T-helper 9 cell (primary cell): ENCODE results near the gene PATL1.

Experiments
- DNase-seq: peaks from one replicate; pipeline ENCODE4 v3.0.0-alpha.2; 2020

PATL1 gene

GRCh38 chr11:59614277-59615119 lies 54.3 kb downstream of the PATL1 start:
- no peak for DNase-seq

- no peak for DNase-seq
Observed at GRCh38 chr11:59611570-59612565, 57.0 kb downstream of the PATL1 start.

GRCh38 chr11:59610289-59610688 lies 58.5 kb downstream of the PATL1 start:
- no peak for DNase-seq

DNA sequence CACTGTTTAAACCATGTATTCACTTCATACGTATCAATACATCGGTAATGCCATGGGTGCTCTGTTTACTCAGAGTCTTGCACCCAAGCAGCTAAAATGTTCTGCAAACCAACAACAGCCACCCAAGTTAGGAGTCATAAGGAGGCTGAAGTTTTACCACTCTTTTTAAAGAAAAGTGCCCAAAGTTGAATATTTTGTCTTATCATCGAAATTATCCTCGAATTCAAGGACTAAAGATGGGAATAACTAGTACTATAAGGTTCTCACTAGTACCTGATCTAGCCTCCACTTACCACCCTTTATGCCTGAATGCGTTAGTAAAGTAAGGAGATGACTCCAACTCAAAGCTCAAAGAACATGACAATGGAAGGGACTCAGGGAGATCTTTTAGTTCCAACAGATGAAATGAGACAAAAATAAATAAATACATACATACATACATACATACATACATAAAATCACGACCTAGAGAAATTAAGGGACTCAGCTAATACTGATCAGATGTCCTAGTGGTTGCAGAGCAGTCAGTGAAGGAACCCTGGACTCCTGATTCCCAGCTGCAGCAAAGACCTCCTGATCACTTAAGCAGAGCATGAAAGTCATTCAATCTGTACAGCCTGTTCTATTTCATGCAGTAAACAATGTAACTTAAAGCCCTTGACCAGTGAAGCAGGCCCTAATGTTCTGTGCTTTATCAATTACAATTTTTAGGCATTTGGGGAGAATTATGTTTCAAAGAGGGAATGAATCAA lies 61.0 kb downstream of the PATL1 start:
- no peak for DNase-seq

DNA sequence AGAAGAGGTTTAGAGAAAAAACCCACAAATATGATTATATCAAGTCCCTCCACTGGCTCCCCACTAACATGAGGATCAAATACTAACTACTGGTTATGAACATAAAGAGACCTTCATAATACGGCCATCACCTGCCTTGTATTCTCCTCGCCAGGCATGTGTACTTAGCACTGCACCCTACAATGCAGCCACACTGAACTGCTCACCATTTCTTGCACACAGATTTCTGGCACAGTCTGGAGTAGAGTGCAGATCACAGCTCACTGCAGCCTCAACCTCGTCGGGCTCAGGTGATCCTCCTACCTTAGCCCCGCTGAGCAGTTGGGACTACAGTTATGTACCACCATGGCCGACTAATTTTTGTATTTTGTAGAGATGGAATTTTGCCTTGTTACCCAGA lies 66.4 kb downstream of the PATL1 start:
- DNase-seq = no peak

GRCh38 chr11:59601788-59602187 lies 67.0 kb downstream of the PATL1 start:
- no peak for DNase-seq

- no peak for DNase-seq
Observed at GRCh38 chr11:59600636-59601035, 68.2 kb downstream of the PATL1 start.

DNA sequence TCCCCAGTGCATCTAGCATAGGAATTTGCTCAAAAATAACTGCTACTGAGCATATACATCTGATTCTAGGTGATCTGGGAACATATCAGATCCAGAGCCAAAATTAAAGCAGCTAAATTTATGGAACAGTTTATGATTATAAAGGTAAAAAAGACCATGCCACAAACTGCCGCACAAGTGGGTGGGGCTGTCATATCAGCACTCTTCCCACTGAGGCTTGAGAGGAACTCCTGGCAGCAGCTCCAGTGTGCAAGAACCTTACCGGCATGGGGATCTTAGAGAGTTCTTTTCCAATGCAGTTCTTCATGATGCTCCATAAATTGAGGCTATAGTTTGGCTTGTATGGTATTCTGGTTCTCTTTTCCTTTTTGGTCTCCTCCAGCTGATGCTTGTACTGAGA lies 68.6 kb downstream of the PATL1 start:
- no peak for DNase-seq

- DNase-seq = no peak
Observed at GRCh38 chr11:59598961-59599360, 69.9 kb downstream of the PATL1 start.
